Posterior cingulate gyrus (tissue), 11 donors: ENCODE data around the gene LLGL2.

Source experiments
- DNase-seq, 10 donors: peaks; one replicate each; pipeline versions ENCODE4 v3.0.0 to v3.0.0-alpha.2; 2020 to 2021; ENCODE audit warnings: mixed read lengths in 3 of 10
- intact Hi-C: fragments of 100-400 bp; cut with DNase I; formaldehyde crosslinking; loops from one replicate; pipeline ENCODE4 v1.15.1; 2023

Gene LLGL2

DNA sequence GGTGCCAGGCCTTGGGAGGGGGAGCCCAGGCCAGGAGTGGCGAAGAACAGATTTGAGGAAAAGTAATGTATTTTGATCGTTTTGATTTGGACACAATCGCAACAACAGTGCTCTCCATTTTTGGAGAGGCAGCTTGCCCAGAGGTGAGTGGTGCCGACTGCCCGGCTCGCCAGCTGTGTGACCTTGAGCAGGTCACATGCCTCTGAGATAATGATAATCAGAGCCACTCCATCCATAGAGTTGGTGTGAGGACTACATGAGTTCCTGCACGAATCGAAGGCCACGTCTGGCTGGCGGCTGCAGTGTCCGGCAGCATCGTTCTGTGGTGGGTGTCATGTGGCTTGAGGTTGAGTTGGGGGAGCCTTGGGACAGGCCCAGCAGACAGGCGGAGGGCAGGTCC lies 20.7 kb downstream of the LLGL2 start:
- intact Hi-C loops, result no loop called here
- DNase-seq, result no peak

DNA sequence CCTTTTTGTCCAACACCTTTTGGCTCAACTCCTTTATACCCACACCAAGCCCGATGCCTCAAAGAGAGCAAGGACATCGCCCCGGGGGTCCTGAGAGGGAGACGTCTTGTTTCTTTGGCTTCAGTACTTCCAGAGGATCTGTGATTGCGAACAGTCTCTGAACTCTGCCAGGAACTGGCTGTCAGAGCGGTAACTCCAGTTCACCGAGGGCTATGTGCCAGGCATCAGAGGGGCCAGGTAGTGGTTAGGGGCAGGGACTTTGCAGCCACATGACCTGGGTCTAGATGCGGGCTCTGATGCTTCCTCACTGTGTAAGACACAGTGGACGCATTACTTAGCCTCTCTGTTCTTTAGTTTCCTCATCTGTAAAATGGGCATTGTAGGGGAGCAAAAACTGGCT lies 21.6 kb downstream of the LLGL2 start:
- intact Hi-C loops, result no loop called here
- no peak for DNase-seq

GRCh38 chr17:75548813-75549212 lies 23.3 kb downstream of the LLGL2 start:
- no peak for DNase-seq
- intact Hi-C loops, result no loop called here

DNA sequence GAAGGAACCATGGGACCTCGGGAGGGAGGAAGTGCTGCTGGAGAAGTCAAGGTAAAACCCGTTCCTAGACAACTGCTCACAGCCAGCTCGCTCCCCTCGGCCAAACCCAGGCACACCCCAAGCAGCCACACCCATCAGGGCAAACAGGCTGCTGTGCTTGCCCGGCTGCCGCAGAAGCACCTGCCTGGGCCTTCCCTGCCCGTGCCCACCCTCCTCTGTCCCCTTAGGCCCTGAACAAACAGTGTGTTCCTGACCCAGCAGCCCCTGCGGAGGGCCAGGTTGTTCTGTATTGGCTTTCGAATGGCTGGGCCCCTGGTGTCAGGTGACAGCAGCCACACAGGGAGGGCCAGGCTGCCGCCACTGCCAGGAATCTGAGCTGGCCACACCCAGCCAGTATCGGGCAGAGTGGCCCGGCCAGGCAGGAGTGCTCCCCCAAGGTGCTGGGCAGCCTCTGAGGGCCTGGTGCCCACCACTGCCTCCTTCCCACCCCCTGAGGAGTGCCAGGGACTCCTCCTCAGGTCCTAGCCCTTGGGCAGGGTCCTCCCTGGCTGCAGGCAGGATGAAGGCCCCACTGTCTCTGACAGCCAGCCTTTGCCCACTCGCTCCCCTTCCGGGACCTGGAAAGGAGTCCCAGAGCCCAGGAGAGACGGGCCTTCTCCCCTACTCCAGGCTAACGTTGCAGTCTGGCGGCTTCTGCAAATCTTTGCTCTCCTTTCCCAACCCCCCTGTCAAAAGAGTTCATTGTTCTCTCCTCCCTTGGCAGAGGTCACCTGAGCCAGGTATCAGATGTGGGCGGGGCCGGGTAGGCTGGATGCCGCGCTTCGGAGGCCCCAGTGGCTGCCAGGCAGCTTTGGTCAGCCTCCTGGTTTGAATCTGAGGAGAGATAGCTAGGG lies 24.0 kb downstream of the LLGL2 start:
- intact Hi-C loops, result no loop called here
- DNase-seq, result no peak

GRCh38 chr17:75550139-75550465 lies 24.6 kb downstream of the LLGL2 start:
- no peak for DNase-seq
- intact Hi-C loops, result no loop called here

GRCh38 chr17:75551266-75551665 lies 25.8 kb downstream of the LLGL2 start:
- intact Hi-C loops, result no loop called here
- no peak for DNase-seq

DNA sequence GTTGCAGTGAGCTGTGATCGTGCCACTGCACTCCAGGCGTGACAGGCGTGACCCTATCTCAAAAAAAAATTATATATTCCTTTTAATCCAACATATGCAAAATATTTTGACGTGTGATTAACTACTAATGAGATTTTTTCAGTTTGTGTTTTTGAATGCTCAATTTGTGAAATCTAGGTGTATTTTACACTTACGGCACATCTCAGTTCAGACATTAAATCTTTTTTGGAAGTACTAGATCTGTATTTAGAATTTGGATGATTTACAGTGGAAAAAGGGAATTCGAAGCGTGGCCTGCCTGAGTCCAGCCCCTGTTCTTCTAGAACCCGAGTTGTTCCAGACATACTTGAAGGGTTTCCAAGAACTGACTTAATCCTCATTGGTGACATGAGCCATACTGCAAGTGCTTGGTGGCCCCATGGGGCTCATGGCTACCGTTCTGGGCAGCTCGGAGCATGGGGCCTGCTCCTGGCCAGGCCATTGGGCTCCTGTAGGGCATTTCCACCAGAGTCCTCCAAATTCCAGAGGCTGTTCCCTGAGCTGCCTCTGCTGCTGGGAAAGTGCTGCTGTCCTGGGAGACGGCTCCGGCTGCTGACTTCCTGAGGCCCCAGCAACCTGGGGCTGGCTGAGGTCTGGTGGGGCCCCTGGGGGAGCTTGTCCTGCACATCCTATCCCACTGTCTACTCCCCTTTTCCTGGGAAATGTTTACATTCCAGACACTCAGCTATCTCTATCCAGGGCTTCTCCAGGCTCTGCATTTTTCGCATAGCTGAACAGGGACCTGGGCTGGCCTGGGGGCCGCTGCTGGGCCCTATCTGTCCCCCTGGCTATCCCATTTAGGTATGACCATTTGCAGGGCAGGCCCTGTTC lies 27.2 kb downstream of the LLGL2 start:
- intact Hi-C loops, result no loop called here
- no peak for DNase-seq

- no peak for DNase-seq
- intact Hi-C loops, result no loop called here
Measured at GRCh38 chr17:75553295-75554110, 28.0 kb downstream of the LLGL2 start.

GRCh38 chr17:75555679-75556153 lies 30.2 kb downstream of the LLGL2 start:
- intact Hi-C loops, result no loop called here
- peak in 1 of 10 donors; percentile 72 for DNase-seq

DNA sequence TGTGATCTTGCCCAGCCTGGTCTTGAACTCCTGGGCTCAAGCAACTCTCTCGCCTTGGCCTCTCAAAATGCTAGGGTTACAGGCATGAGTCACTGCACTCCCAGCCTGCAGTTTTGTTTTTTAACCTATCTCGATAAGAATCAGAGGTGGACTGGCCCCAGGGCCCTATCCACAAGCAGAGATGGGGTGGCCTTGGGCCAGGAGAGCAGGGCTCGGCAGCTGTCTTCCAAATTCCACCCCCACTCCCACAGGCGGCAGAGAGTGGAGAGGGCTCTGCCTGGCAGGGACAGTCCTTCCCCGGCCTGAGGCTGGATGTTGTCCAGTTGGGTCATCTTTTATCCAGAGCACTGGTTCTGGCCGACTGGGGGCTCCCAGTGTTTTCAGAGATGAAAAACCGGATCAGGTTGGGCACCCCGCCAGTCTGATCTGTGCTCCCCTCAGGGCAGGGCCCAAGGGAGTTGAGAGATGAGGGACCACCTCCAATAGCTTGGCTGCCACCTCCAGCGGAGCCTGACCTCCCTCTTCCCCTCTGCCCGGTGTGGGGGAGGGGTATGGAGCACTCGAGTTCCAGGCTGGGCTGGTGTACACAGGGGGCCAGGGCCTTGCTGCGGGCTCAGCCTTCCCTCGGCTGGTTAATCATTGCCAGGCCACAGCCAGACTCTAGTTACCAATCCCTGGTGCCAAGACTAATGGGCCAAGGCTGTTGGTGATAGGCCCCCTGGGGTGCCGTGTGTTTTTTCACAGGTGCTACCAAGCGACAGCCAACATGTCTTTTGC lies 31.8 kb downstream of the LLGL2 start:
- DNase-seq, result peak; percentile 56 to 96 (median 76)
- intact Hi-C loops, result no loop called here

- intact Hi-C loops, result no loop called here
- DNase-seq, result no peak
Measured at GRCh38 chr17:75557852-75558665, 32.6 kb downstream of the LLGL2 start.

DNA sequence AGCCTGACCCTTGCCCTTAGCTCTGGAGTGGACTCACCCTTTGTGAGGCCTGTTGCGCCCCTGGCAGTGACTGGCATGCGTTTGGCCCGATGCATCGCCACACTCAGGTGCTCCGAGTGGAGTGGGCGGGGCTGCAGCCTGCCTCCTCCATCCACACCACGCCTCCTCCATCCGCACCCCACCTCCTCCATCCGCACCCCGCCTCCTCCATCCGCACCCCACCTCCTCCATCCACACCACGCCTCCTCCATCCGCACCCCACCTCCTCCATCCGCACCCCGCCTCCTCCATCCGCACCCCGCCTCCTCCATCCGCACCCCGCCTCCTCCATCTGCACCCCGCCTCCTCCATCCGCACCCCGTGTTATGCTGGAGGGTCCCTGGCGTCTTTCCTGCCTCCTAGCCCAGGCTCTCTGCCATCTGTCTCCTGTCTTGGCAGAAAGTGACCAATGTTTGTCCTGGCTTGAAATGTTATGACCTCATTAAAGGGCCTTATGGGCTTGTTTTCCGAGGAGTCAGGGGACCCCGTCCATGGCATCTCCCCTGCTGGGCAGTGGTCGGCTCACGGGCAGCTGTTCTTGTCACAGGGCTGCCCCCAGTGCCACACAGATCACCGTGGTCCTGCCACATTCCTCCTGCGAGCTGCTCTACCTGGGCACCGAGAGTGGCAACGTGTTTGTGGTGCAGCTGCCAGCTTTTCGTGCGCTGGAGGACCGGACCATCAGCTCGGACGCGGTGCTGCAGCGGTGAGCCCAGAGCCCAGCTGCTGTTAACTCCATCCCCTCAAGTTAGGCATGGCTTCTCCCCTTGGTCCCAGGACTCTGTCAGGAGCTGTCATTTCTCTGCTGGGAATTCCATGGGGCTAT lies 33.4 kb downstream of the LLGL2 start:
- intact Hi-C loops, result no loop called here
- peak in 1 of 10 donors; percentile 81 for DNase-seq

- DNase-seq, result peak in 1 of 10 donors; percentile 78
- intact Hi-C loops, result no loop called here
Measured at GRCh38 chr17:75559958-75560533, 34.5 kb downstream of the LLGL2 start.

- DNase-seq, result peak in 1 of 10 donors; percentile 57
- intact Hi-C loops, result no loop called here
Measured at GRCh38 chr17:75561927-75562603, 36.6 kb downstream of the LLGL2 start.

- intact Hi-C loops, result no loop called here
- DNase-seq, result no peak
Measured at GRCh38 chr17:75563063-75563758, 37.7 kb downstream of the LLGL2 start.

GRCh38 chr17:75564195-75564594 lies 38.7 kb downstream of the LLGL2 start:
- intact Hi-C loops, result no loop called here
- peak in 1 of 10 donors; percentile 52 for DNase-seq
